PFSK-1 (cell line): ENCODE results near the gene ANKS1B.

Source experiments
- FOXP2 ChIP-seq: optimal IDR thresholded peaks from 2 replicates; pipeline ENCODE3; 2011; ENCODE audit warnings: borderline replicate concordance, control low read depth, inconsistent platforms; ENCODE audit not compliant: insufficient read depth; ENCODE audit errors: extremely low read length, extremely low read depth
- POLR2AphosphoS5 ChIP-seq: IDR thresholded peaks from 2 replicates; pipeline ENCODE4 v1.6.1; 2012; ENCODE audit warnings: low read depth, mild to moderate bottlenecking, control low read depth, low read length, moderate library complexity
- REST ChIP-seq, 2 experiments: IDR thresholded peaks; 2 replicates each; pipeline versions ENCODE4 v1.6.1 to v1.8.0; 2011 to 2012; ENCODE audit warnings: low read depth in 2 of 2, low read length in 2 of 2, control low read depth in 1 of 2, inconsistent platforms in 1 of 2, mild to moderate bottlenecking in 1 of 2, moderate library complexity in 1 of 2; ENCODE audit not compliant: insufficient read depth in 1 of 2
- SIN3A ChIP-seq: IDR thresholded peaks from 2 replicates; pipeline ENCODE4 v1.6.1; 2012; ENCODE audit warnings: mild to moderate bottlenecking, low read length, moderate library complexity, borderline replicate concordance; ENCODE audit not compliant: insufficient read depth
- TAF1 ChIP-seq: IDR thresholded peaks from 2 replicates; pipeline ENCODE4 v1.6.1; 2012; ENCODE audit warnings: low read length, control low read depth, borderline replicate concordance; ENCODE audit not compliant: insufficient read depth

Gene ANKS1B

GRCh38 chr12:99822273-99822672 lies 162.5 kb downstream of the ANKS1B start:
- TF ChIP-seq REST (IDR thresholded peaks at IDR 0.05; ENCODE audit: insufficient read depth in 1 of 2, low read depth in 2 of 2, low read length in 2 of 2): no peak
- no peak for TF ChIP-seq SIN3A
- TF ChIP-seq FOXP2: no peak
- no peak for TF ChIP-seq POLR2AphosphoS5
- TF ChIP-seq TAF1: no peak

GRCh38 chr12:99810718-99811593 lies 173.8 kb downstream of the ANKS1B start:
- TF ChIP-seq POLR2AphosphoS5: no peak
- TF ChIP-seq REST (IDR thresholded peaks at IDR 0.05; ENCODE audit: insufficient read depth in 1 of 2, low read depth in 2 of 2, low read length in 2 of 2): no peak
- TF ChIP-seq SIN3A: no peak

GRCh38 chr12:99809909-99810308 lies 174.8 kb downstream of the ANKS1B start:
- TF ChIP-seq TAF1 (no peak), FOXP2 (no peak), SIN3A (no peak), POLR2AphosphoS5 (no peak), REST (IDR thresholded peaks at IDR 0.05; ENCODE audit: insufficient read depth in 1 of 2, low read depth in 2 of 2, low read length in 2 of 2) (no peak)

- TF ChIP-seq REST (IDR thresholded peaks at IDR 0.05; ENCODE audit: insufficient read depth in 1 of 2, low read depth in 2 of 2, low read length in 2 of 2) (no peak), FOXP2 (no peak), POLR2AphosphoS5 (no peak), TAF1 (no peak), SIN3A (no peak)
Observed at GRCh38 chr12:99806304-99806703, 178.4 kb downstream of the ANKS1B start.

GRCh38 chr12:99804715-99805114 lies 180.0 kb downstream of the ANKS1B start:
- TF ChIP-seq FOXP2: no peak
- TF ChIP-seq REST (IDR thresholded peaks at IDR 0.05; ENCODE audit: insufficient read depth in 1 of 2, low read depth in 2 of 2, low read length in 2 of 2): no peak
- no peak for TF ChIP-seq POLR2AphosphoS5
- no peak for TF ChIP-seq TAF1
- no peak for TF ChIP-seq SIN3A
